HG03521 (cell line): Measurements from ENCODE around the gene CKLF.

ENCODE experiments used
- ATAC-seq: cut with Tn5 transposase; IDR thresholded peaks from one replicate; pipeline ENCODE4 v1.9.1; 2021; ENCODE audit warnings: mild to moderate bottlenecking, moderate library complexity; ENCODE audit not compliant: unreplicated experiment

Gene CKLF

GRCh38 chr16:66517586-66518263 is 34.7 kb upstream of the CKLF start:
- ATAC-seq = no peak

- ATAC-seq = no peak
Measured at GRCh38 chr16:66519482-66520373, 32.6 kb upstream of the CKLF start.

GRCh38 chr16:66520406-66521170 is 31.8 kb upstream of the CKLF start:
- no peak for ATAC-seq

DNA sequence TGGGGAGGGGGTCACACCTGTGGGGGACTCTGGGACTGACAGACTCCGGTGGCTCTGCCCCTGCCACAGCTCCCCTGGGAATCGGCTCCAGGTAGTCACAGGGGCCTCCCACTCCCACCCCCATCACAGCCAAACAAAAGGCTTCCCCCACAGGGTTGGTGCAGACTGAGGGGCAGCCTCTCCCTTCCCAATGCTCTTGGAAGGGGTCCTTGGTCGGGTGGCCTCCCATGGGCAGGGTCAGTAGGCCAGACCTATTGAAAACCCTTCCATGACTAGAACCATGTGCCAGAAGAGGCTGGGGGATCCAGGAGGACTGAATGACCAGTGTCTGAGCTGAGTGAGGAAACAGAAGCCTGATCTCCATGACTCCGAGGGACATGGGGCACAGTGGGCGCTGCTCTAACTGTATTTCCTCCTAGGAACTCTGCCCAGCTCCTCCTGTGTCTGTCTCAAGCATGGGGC is 31.1 kb upstream of the CKLF start:
- no peak for ATAC-seq

- ATAC-seq = no peak
Measured at GRCh38 chr16:66521951-66522771, 30.2 kb upstream of the CKLF start.

GRCh38 chr16:66522816-66523590 is 29.4 kb upstream of the CKLF start:
- no peak for ATAC-seq

DNA sequence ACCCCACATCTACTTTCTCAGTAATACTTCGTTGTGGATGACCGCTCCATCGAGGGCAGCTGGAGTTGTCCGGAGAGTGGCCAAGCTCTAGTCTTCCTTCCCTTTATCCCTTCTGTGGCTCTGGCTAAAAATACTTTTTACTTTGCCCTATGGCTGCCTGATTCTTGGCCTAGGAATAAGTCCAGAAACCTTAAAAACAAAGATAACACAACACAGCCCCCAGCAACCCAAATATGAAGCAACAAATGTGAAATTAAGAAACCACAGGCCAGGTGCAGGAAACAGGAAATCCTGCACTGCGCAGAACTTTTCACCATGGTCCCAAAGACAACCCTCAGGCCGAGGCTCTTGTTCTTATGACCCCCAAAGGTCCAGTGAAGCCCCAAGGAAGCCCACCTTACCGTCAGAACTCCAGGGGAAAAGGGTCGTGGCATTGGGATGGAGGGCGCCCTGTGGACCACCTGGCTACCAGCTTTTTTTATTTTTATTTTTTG is 28.5 kb upstream of the CKLF start:
- peak; percentile 46 for ATAC-seq

DNA sequence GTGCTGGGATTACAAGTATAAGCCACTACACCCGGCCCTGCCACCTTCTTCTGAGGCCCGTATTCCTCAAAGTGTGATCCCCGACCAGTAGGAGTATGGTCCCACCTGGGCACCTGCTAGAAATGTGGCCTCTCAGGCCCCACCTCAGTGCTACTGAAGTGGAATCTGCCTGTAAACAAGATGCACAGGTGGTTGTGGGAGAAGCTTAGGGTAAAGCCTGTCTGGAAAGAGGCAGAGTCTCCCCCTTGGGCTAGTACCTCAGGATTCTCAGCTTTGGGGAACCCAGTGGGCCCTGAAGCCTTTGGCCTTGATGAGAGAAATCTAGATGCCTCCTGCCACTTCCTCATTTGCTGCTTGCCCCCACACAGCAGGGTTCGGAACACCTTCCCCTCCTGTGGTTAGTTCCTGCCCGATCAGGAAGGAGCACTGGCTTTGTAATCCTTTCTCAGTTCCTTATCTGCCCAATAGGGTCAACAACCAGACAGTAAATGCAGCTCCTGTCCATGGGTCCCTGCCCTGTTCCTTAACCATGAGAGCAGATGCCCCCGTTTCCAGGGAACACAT is 27.7 kb upstream of the CKLF start:
- peak; percentile 47 for ATAC-seq

- ATAC-seq = no peak
Measured at GRCh38 chr16:66525396-66526180, 26.8 kb upstream of the CKLF start.

DNA sequence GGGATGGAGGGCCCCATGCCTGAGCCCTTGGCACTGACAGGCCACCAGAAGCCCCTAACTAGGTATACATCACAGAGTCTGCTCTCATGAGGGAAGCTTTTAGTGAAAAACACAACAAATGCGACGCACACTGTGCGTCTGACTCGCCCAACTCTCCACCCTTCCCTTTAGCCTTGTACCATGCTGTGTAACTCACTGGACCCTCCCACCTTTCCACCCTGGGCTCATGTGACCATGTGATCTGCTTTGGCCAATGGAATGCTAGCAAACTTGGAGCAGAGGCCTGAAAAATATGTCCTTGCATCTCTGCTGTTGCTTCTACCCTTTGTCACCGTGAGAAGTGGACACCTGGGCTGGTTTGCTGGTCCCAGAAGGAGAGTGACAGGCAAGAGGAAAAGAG is 24.1 kb upstream of the CKLF start:
- no peak for ATAC-seq

DNA sequence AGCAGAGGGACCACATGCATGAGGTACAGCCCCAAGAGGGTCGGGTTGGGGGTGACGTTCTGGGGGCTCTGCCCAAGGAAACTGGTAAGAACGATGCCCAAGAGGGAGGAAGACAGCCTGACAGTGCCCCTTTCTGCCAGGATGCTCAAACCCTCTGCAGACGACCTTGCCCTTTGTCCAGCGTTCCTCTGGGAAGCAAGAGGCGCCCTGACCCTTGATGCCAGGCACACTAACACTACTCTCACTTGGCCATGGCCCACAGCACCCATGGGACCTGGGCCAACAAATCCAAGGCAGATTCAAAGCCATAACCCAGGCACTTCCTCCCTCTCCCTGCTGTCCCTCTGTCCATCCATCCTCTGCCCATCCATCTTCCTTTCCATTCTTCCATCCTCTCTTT is 22.9 kb upstream of the CKLF start:
- ATAC-seq = no peak

DNA sequence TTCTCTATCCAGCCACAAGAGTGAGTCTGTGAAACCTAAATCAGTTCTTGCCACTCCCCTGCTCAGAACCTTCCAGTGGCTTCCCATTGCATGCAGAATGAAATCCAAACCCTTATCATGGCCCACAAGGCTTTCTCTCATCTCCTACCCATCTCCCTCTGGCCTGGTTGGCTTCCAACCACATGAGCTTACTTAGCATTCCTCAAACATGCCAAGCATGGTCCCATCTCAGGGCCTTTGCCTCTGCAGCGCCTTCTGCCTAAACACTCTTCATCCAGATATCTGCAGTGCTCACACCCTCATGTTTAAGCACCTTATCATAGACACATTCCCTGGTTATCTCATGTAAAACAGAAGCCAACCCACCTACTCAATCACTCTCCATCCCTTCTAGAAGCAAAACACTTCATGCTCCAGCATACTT is 18.0 kb upstream of the CKLF start:
- no peak for ATAC-seq

DNA sequence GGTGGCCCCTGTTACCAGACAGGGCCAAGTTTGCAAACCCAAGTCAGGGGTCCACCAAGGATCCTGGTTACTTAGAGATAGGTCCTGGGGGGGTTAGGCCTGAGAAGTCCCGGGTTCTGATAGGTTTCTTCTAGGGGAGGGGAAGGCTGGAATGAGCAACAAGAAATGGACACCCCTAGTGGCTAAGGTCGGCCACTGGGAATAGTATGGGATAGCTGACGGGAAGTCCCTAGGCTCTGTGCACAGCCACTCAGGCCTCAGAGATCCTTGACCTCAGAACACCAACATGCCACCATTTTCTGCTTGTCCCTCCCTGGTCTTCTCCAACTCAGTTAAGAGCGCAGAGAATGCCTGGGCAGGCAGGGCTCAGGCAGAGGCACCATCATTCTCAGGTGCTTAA is 15.9 kb upstream of the CKLF start:
- no peak for ATAC-seq

DNA sequence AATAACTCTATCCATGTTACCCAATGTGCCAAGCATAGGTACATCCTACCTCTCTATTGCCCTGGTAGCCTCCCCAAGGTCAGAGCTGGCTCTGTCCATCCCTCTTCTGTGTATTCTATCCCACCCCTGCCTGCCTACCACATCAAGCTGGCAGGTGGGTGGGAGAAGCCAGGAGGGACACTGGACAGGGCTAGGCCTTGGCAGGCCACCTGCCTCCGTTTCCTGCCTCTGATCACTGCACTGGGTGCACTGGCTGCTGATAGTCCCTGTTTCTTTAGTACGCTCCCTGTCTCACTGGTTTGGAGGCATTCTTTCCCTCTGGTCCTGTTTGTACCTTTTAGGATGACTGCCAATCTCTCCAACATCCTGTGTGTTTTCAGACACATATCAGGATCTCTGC is 15.1 kb upstream of the CKLF start:
- no peak for ATAC-seq

- no peak for ATAC-seq
Measured at GRCh38 chr16:66538910-66539309, 13.5 kb upstream of the CKLF start.

- ATAC-seq = no peak
Measured at GRCh38 chr16:66539623-66540469, 12.5 kb upstream of the CKLF start.
